T-helper 2 cell treated with Interferon-gamma antibody and Interleukin-4, amounts not matched to agents 5 μg/mL and 100 μg/mL, for 36 hours (primary cell): Measurements from ENCODE around the gene SLC35G6.

Experiments used
- DNase-seq: peaks from one replicate; pipeline ENCODE4 v3.0.0; 2021; ENCODE audit warnings: low spot score
- H3K27ac Mint-ChIP-seq: one replicate; pipeline ENCODE4 v1.8.0; 2021; ENCODE audit warnings: mild to moderate bottlenecking, mixed read lengths
- H3K27me3 Mint-ChIP-seq: one replicate; pipeline ENCODE4 v1.8.0; 2021; ENCODE audit warnings: low read depth, mixed read lengths
- H3K36me3 Mint-ChIP-seq: one replicate; pipeline ENCODE4 v1.8.0; 2021; ENCODE audit warnings: low read depth, mixed read lengths
- H3K4me1 Mint-ChIP-seq: one replicate; pipeline ENCODE4 v1.8.0; 2021; ENCODE audit warnings: low read depth, mixed read lengths
- H3K4me3 Mint-ChIP-seq: one replicate; pipeline ENCODE4 v1.8.0; 2022; ENCODE audit warnings: mild to moderate bottlenecking, moderate library complexity, mixed read lengths
- H3K9me3 Mint-ChIP-seq: one replicate; pipeline ENCODE4 v1.8.0; 2021; ENCODE audit warnings: mixed read lengths

The SLC35G6 gene

GRCh38 chr17:7443499-7444485 lies 37.5 kb upstream of the SLC35G6 start:
- no peaks in the 10 kb centered on the region for H3K9me3 Mint-ChIP-seq
- H3K27ac Mint-ChIP-seq = no peak overlapping the region
- H3K27me3 Mint-ChIP-seq = peaks cover 60% of the 10 kb centered on the region
- DNase-seq = no peak
- no peak overlapping the region for H3K4me3 Mint-ChIP-seq
- H3K4me1 Mint-ChIP-seq = peaks cover 26% of the 10 kb centered on the region
- peaks cover 21% of the 10 kb centered on the region for H3K36me3 Mint-ChIP-seq

GRCh38 chr17:7444682-7445618 lies 36.3 kb upstream of the SLC35G6 start, which contains the start of gene CHRNB1:
TSS of gene CHRNB1 (plus strand) at chr17:7445061. CDS start at chr17:7445128, 67 bp downstream.
- Mint-ChIP-seq H3K4me1 (peaks cover 22% of the 10 kb centered on the region), H3K27ac (no peak within 1 kb of the TSS), H3K36me3 (peaks cover 20% of the 10 kb centered on the region), H3K27me3 (peaks cover 55% of the 10 kb centered on the region), H3K9me3 (no peaks in the 10 kb centered on the region), H3K4me3 (peak within 1 kb of the TSS; percentile 80)
- peak; percentile 26 for DNase-seq

GRCh38 chr17:7445619-7445968 lies 35.7 kb upstream of the SLC35G6 start:
- Mint-ChIP-seq H3K4me3 (peak overlapping the region; percentile 80), H3K27ac (no peak overlapping the region), H3K4me1 (peaks cover 18% of the 10 kb centered on the region), H3K36me3 (peaks cover 20% of the 10 kb centered on the region), H3K9me3 (no peaks in the 10 kb centered on the region), H3K27me3 (peaks cover 50% of the 10 kb centered on the region)
- DNase-seq = peak; percentile 17

- peaks cover 21% of the 10 kb centered on the region for H3K36me3 Mint-ChIP-seq
- H3K4me1 Mint-ChIP-seq = peaks cover 16% of the 10 kb centered on the region
- H3K27ac Mint-ChIP-seq = no peak overlapping the region
- DNase-seq = no peak
- no peaks in the 10 kb centered on the region for H3K9me3 Mint-ChIP-seq
- H3K4me3 Mint-ChIP-seq = no peak overlapping the region
- H3K27me3 Mint-ChIP-seq = peaks cover 33% of the 10 kb centered on the region
Measured at GRCh38 chr17:7448461-7448860, 32.8 kb upstream of the SLC35G6 start.

- DNase-seq = no peak
- peaks cover 6% of the 10 kb centered on the region for H3K4me1 Mint-ChIP-seq
- no peaks in the 10 kb centered on the region for H3K27me3 Mint-ChIP-seq
- no peak overlapping the region for H3K4me3 Mint-ChIP-seq
- no peak overlapping the region for H3K27ac Mint-ChIP-seq
- peaks cover 18% of the 10 kb centered on the region for H3K36me3 Mint-ChIP-seq
- no peaks in the 10 kb centered on the region for H3K9me3 Mint-ChIP-seq
Measured at GRCh38 chr17:7459961-7460545, 21.2 kb upstream of the SLC35G6 start.

- H3K9me3 Mint-ChIP-seq = no peaks in the 10 kb centered on the region
- no peak overlapping the region for H3K27ac Mint-ChIP-seq
- no peak overlapping the region for H3K4me3 Mint-ChIP-seq
Measured at GRCh38 chr17:7460850-7461660, 20.2 kb upstream of the SLC35G6 start.

GRCh38 chr17:7462474-7463371 lies 18.5 kb upstream of the SLC35G6 start:
- no peak overlapping the region for H3K4me3 Mint-ChIP-seq
- H3K36me3 Mint-ChIP-seq = peaks cover 17% of the 10 kb centered on the region
- no peak overlapping the region for H3K27ac Mint-ChIP-seq
- DNase-seq = no peak
- H3K4me1 Mint-ChIP-seq = no peaks in the 10 kb centered on the region
- no peaks in the 10 kb centered on the region for H3K9me3 Mint-ChIP-seq
- no peaks in the 10 kb centered on the region for H3K27me3 Mint-ChIP-seq

More at GRCh38 chr17:7460850-7461660, 20.2 kb upstream of the SLC35G6 start:
- peaks cover 17% of the 10 kb centered on the region for H3K36me3 Mint-ChIP-seq
- no peaks in the 10 kb centered on the region for H3K27me3 Mint-ChIP-seq
- peaks cover 6% of the 10 kb centered on the region for H3K4me1 Mint-ChIP-seq
- no peak for DNase-seq

GRCh38 chr17:7463372-7463846 lies 17.8 kb upstream of the SLC35G6 start:
- Mint-ChIP-seq H3K27ac (no peak overlapping the region), H3K36me3 (peaks cover 17% of the 10 kb centered on the region), H3K9me3 (no peaks in the 10 kb centered on the region), H3K4me3 (no peak overlapping the region), H3K4me1 (no peaks in the 10 kb centered on the region), H3K27me3 (no peaks in the 10 kb centered on the region)
- DNase-seq = no peak

GRCh38 chr17:7464081-7464480 lies 17.2 kb upstream of the SLC35G6 start:
- no peak for DNase-seq
- no peaks in the 10 kb centered on the region for H3K9me3 Mint-ChIP-seq
- no peak overlapping the region for H3K4me3 Mint-ChIP-seq
- H3K27ac Mint-ChIP-seq = no peak overlapping the region
- no peaks in the 10 kb centered on the region for H3K27me3 Mint-ChIP-seq
- H3K4me1 Mint-ChIP-seq = no peaks in the 10 kb centered on the region
- peaks cover 13% of the 10 kb centered on the region for H3K36me3 Mint-ChIP-seq

- peaks cover 13% of the 10 kb centered on the region for H3K36me3 Mint-ChIP-seq
Measured at GRCh38 chr17:7465597-7466275, 15.5 kb upstream of the SLC35G6 start.

GRCh38 chr17:7466318-7466638 lies 15.0 kb upstream of the SLC35G6 start:
- Mint-ChIP-seq H3K36me3 (peaks cover 12% of the 10 kb centered on the region), H3K27ac (no peak overlapping the region), H3K4me3 (no peak overlapping the region), H3K27me3 (no peaks in the 10 kb centered on the region), H3K9me3 (no peaks in the 10 kb centered on the region), H3K4me1 (no peaks in the 10 kb centered on the region)
- no peak for DNase-seq

More at GRCh38 chr17:7465597-7466275, 15.5 kb upstream of the SLC35G6 start:
- H3K27me3 Mint-ChIP-seq = no peaks in the 10 kb centered on the region
- H3K4me3 Mint-ChIP-seq = no peak overlapping the region
- H3K27ac Mint-ChIP-seq = no peak overlapping the region
- no peak for DNase-seq
- H3K9me3 Mint-ChIP-seq = no peaks in the 10 kb centered on the region
- no peaks in the 10 kb centered on the region for H3K4me1 Mint-ChIP-seq
